Measurements from ENCODE around the gene P2RX1. TPM values are rescaled to one million over a fixed set of nuclear protein-coding genes. Genes with fewer than 3 reads are reported as not detected.

The P2RX1 gene
- total and polyA plus RNA-seq, 2 donors, result 3.6 to 6.0 TPM

GRCh38 chr17:3946711-3947235, 30.5 kb upstream of the P2RX1 start:
- no peak for DNase-seq (ENCODE audit: low read depth in 6 of 9, low spot score in 9 of 9)
- Histone ChIP-seq H3K4me1 (ENCODE audit: control insufficient read depth in 2 of 2, insufficient read depth in 2 of 2, low read length in 2 of 2) (no peaks in the 10 kb centered on the region), H3K36me3 (ENCODE audit: control insufficient read depth in 2 of 2, insufficient read depth in 2 of 2, low read length in 1 of 2) (peaks cover 93 to 96% of the 10 kb centered on the region in 2 donors), H3K4me3 (ENCODE audit: low read length in 2 of 2) (no peak overlapping the region), H3K27ac (ENCODE audit: low read depth in 1 of 2, low read length in 1 of 2) (no peak overlapping the region), H3K9me3 (ENCODE audit: control insufficient read depth in 2 of 2, insufficient read depth in 1 of 2, low read length in 1 of 2) (peaks cover 6 to 10% of the 10 kb centered on the region in 2 donors), H3K27me3 (ENCODE audit: control insufficient read depth in 2 of 2, insufficient read depth in 1 of 2, low read length in 1 of 2) (no peaks in the 10 kb centered on the region)
- 94% methylated on average over 5 of the region's 5 CpGs for WGBS

GRCh38 chr17:3944485-3945388, 28.5 kb upstream of the P2RX1 start:
- Histone ChIP-seq H3K27me3 (ENCODE audit: control insufficient read depth in 2 of 2, insufficient read depth in 1 of 2, low read length in 1 of 2) (no peaks in the 10 kb centered on the region), H3K36me3 (ENCODE audit: control insufficient read depth in 2 of 2, insufficient read depth in 2 of 2, low read length in 1 of 2) (peaks cover 95 to 96% of the 10 kb centered on the region in 2 donors), H3K4me3 (ENCODE audit: low read length in 2 of 2) (no peak overlapping the region), H3K4me1 (ENCODE audit: control insufficient read depth in 2 of 2, insufficient read depth in 2 of 2, low read length in 2 of 2) (no peaks in the 10 kb centered on the region), H3K27ac (ENCODE audit: low read depth in 1 of 2, low read length in 1 of 2) (no peak overlapping the region), H3K9me3 (ENCODE audit: control insufficient read depth in 2 of 2, insufficient read depth in 1 of 2, low read length in 1 of 2) (peaks cover 6 to 10% of the 10 kb centered on the region in 2 donors)
- WGBS, result 90% methylated on average over 68 of the region's 68 CpGs
- no peak for DNase-seq (ENCODE audit: low read depth in 6 of 9, low spot score in 9 of 9)

GRCh38 chr17:3943240-3943891, 27.1 kb upstream of the P2RX1 start:
- no peak overlapping the region for H3K27ac ChIP-seq (ENCODE audit: low read depth in 1 of 2, low read length in 1 of 2)
- H3K36me3 ChIP-seq (ENCODE audit: control insufficient read depth in 2 of 2, insufficient read depth in 2 of 2, low read length in 1 of 2), result peaks cover 91 to 94% of the 10 kb centered on the region in 2 donors
- H3K4me1 ChIP-seq (ENCODE audit: control insufficient read depth in 2 of 2, insufficient read depth in 2 of 2, low read length in 2 of 2), result no peaks in the 10 kb centered on the region
- 96% methylated on average over 23 of the region's 23 CpGs for WGBS
- no peak overlapping the region for H3K4me3 ChIP-seq (ENCODE audit: low read length in 2 of 2)
- peaks cover 6 to 10% of the 10 kb centered on the region in 2 donors for H3K9me3 ChIP-seq (ENCODE audit: control insufficient read depth in 2 of 2, insufficient read depth in 1 of 2, low read length in 1 of 2)
- H3K27me3 ChIP-seq (ENCODE audit: control insufficient read depth in 2 of 2, insufficient read depth in 1 of 2, low read length in 1 of 2), result no peaks in the 10 kb centered on the region
- no peak for DNase-seq (ENCODE audit: low read depth in 6 of 9, low spot score in 9 of 9)

GRCh38 chr17:3940965-3941698, 24.9 kb upstream of the P2RX1 start:
- WGBS, result 99% methylated on average over 48 of the region's 48 CpGs
- H3K9me3 ChIP-seq (ENCODE audit: control insufficient read depth in 2 of 2, insufficient read depth in 1 of 2, low read length in 1 of 2), result peaks cover 6 to 10% of the 10 kb centered on the region in 2 donors
- H3K36me3 ChIP-seq (ENCODE audit: control insufficient read depth in 2 of 2, insufficient read depth in 2 of 2, low read length in 1 of 2), result peaks cover 91 to 94% of the 10 kb centered on the region in 2 donors
- H3K27me3 ChIP-seq (ENCODE audit: control insufficient read depth in 2 of 2, insufficient read depth in 1 of 2, low read length in 1 of 2), result no peaks in the 10 kb centered on the region
- H3K4me1 ChIP-seq (ENCODE audit: control insufficient read depth in 2 of 2, insufficient read depth in 2 of 2, low read length in 2 of 2), result no peaks in the 10 kb centered on the region
- DNase-seq (ENCODE audit: low read depth in 6 of 9, low spot score in 9 of 9), result no peak
- H3K4me3 ChIP-seq (ENCODE audit: low read length in 2 of 2), result no peak overlapping the region
- H3K27ac ChIP-seq (ENCODE audit: low read depth in 1 of 2, low read length in 1 of 2), result no peak overlapping the region

GRCh38 chr17:3937359-3937758, 21.1 kb upstream of the P2RX1 start:
- H3K36me3 ChIP-seq (ENCODE audit: control insufficient read depth in 2 of 2, insufficient read depth in 2 of 2, low read length in 1 of 2), result peaks cover 85 to 88% of the 10 kb centered on the region in 2 donors
- no peak overlapping the region for H3K4me3 ChIP-seq (ENCODE audit: low read length in 2 of 2)
- no peak overlapping the region for H3K27ac ChIP-seq (ENCODE audit: low read depth in 1 of 2, low read length in 1 of 2)
- no peak for DNase-seq (ENCODE audit: low read depth in 6 of 9, low spot score in 9 of 9)
- 97% methylated on average over 17 of the region's 17 CpGs for WGBS
- no peaks in the 10 kb centered on the region for H3K9me3 ChIP-seq (ENCODE audit: control insufficient read depth in 2 of 2, insufficient read depth in 1 of 2, low read length in 1 of 2)
- no peaks in the 10 kb centered on the region for H3K27me3 ChIP-seq (ENCODE audit: control insufficient read depth in 2 of 2, insufficient read depth in 1 of 2, low read length in 1 of 2)
- H3K4me1 ChIP-seq (ENCODE audit: control insufficient read depth in 2 of 2, insufficient read depth in 2 of 2, low read length in 2 of 2), result no peaks in the 10 kb centered on the region

- H3K27ac ChIP-seq (ENCODE audit: low read depth in 1 of 2, low read length in 1 of 2), result peak overlapping the region in 1 of 2 donors; percentile 26
- no peaks in the 10 kb centered on the region for H3K4me1 ChIP-seq (ENCODE audit: control insufficient read depth in 2 of 2, insufficient read depth in 2 of 2, low read length in 2 of 2)
- H3K4me3 ChIP-seq (ENCODE audit: low read length in 2 of 2), result no peak overlapping the region
- no peak for DNase-seq (ENCODE audit: low read depth in 6 of 9, low spot score in 9 of 9)
- no peaks in the 10 kb centered on the region for H3K27me3 ChIP-seq (ENCODE audit: control insufficient read depth in 2 of 2, insufficient read depth in 1 of 2, low read length in 1 of 2)
- H3K9me3 ChIP-seq (ENCODE audit: control insufficient read depth in 2 of 2, insufficient read depth in 1 of 2, low read length in 1 of 2), result no peaks in the 10 kb centered on the region
- peaks cover 80 to 82% of the 10 kb centered on the region in 2 donors for H3K36me3 ChIP-seq (ENCODE audit: control insufficient read depth in 2 of 2, insufficient read depth in 2 of 2, low read length in 1 of 2)
- 97% methylated on average over 9 of the region's 9 CpGs for WGBS
These were observed 19.6 kb upstream of the P2RX1 start for GRCh38 chr17:3935825-3936355.

- DNase-seq (ENCODE audit: low read depth in 6 of 9, low spot score in 9 of 9), result peak in 4 of 9 donors; percentile 24 to 71 (median 54)
- Histone ChIP-seq H3K36me3 (ENCODE audit: control insufficient read depth in 2 of 2, insufficient read depth in 2 of 2, low read length in 1 of 2) (peaks cover 81 to 82% of the 10 kb centered on the region in 2 donors), H3K27me3 (ENCODE audit: control insufficient read depth in 2 of 2, insufficient read depth in 1 of 2, low read length in 1 of 2) (no peaks in the 10 kb centered on the region), H3K9me3 (ENCODE audit: control insufficient read depth in 2 of 2, insufficient read depth in 1 of 2, low read length in 1 of 2) (no peaks in the 10 kb centered on the region), H3K4me3 (ENCODE audit: low read length in 2 of 2) (no peak overlapping the region), H3K27ac (ENCODE audit: low read depth in 1 of 2, low read length in 1 of 2) (no peak overlapping the region), H3K4me1 (ENCODE audit: control insufficient read depth in 2 of 2, insufficient read depth in 2 of 2, low read length in 2 of 2) (no peaks in the 10 kb centered on the region)
- WGBS, result 57% methylated on average over 10 of the region's 10 CpGs
These were observed 18.9 kb upstream of the P2RX1 start for GRCh38 chr17:3935140-3935542.

- Histone ChIP-seq H3K4me3 (ENCODE audit: low read length in 2 of 2) (no peak overlapping the region), H3K4me1 (ENCODE audit: control insufficient read depth in 2 of 2, insufficient read depth in 2 of 2, low read length in 2 of 2) (no peaks in the 10 kb centered on the region), H3K27ac (ENCODE audit: low read depth in 1 of 2, low read length in 1 of 2) (no peak overlapping the region), H3K36me3 (ENCODE audit: control insufficient read depth in 2 of 2, insufficient read depth in 2 of 2, low read length in 1 of 2) (peaks cover 84 to 89% of the 10 kb centered on the region in 2 donors), H3K9me3 (ENCODE audit: control insufficient read depth in 2 of 2, insufficient read depth in 1 of 2, low read length in 1 of 2) (peaks cover 0 to 3% of the 10 kb centered on the region in 2 donors), H3K27me3 (ENCODE audit: control insufficient read depth in 2 of 2, insufficient read depth in 1 of 2, low read length in 1 of 2) (no peaks in the 10 kb centered on the region)
- no peak for DNase-seq (ENCODE audit: low read depth in 6 of 9, low spot score in 9 of 9)
- WGBS, result 96% methylated on average over 1 of the region's 1 CpG
These were observed 13.5 kb upstream of the P2RX1 start for GRCh38 chr17:3929764-3930163.
